ENCODE measurements around the gene CDK14. TPM values are rescaled to one million over a fixed set of nuclear protein-coding genes. Genes with fewer than 3 reads are reported as not detected.

Gene CDK14
- total and polyA plus RNA-seq, 2 donors (not counting 3 experiments of a cell fraction or from before 2014, with no cell fraction given) = 5.5 to 34.2 TPM

DNA sequence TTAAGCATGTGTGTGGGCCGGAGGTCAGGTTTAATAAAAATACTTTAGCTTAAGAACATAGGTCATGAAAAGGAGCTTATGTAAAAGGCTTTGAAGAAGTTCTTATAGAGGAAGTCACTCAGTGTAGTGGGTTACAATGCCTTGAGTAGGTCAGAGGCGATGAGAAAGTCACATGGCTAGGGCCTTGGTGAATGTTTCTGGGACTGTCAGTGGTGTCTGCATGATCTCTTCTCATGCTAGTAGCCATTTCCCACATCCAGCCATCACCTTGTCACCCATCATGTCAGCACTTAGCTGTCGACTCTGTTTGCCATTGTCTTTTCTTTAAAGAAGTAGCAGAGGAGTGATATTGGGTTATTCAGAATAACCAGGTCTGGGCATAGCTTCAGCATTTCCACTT lies 236.6 kb downstream of the CDK14 start:
- Histone ChIP-seq H3K27ac (ENCODE audit: insufficient read depth, low read depth, low read length) (no peak overlapping the region), H3K4me3 (replicated peaks in 1 of 3; ENCODE audit: insufficient read depth in 1 of 3, low read depth in 1 of 3, low read length in 3 of 3) (no peak overlapping the region), H3K9ac (replicated peaks; ENCODE audit: extremely low read depth, insufficient read depth, low read length) (no peak overlapping the region), H4K20me1 (replicated peaks; ENCODE audit: control insufficient read depth, extremely low read depth, insufficient read depth, low read length) (no peaks in the 10 kb centered on the region), H3K9me3 (replicated peaks; ENCODE audit: control insufficient read depth, insufficient read depth, low read length) (peaks cover 2% of the 10 kb centered on the region), H3K36me3 (ENCODE audit: control insufficient read depth in 2 of 2, extremely low read depth in 1 of 2, insufficient read depth in 2 of 2, low read length in 2 of 2) (no peaks in the 10 kb centered on the region), H3K79me2 (ENCODE audit: control insufficient read depth, insufficient read depth, low read length) (no peaks in the 10 kb centered on the region), H3K9me1 (replicated peaks; ENCODE audit: control insufficient read depth, extremely low read depth, insufficient read depth, low read length) (no peaks in the 10 kb centered on the region), H3K4me2 (ENCODE audit: insufficient read depth, low read length) (no peak overlapping the region), H2AFZ (ENCODE audit: low read depth, low read length) (no peak overlapping the region), H3K27me3 (ENCODE audit: control insufficient read depth in 2 of 2, insufficient read depth in 2 of 2, low read length in 2 of 2) (no peaks in the 10 kb centered on the region), H3K4me1 (ENCODE audit: control insufficient read depth, extremely low read depth, insufficient read depth, low read length) (no peaks in the 10 kb centered on the region)
- no peak for TF ChIP-seq POLR2A (IDR thresholded peaks at IDR 0.05; ENCODE audit: low read depth, low read length)
- TF ChIP-seq, protein P1, sequence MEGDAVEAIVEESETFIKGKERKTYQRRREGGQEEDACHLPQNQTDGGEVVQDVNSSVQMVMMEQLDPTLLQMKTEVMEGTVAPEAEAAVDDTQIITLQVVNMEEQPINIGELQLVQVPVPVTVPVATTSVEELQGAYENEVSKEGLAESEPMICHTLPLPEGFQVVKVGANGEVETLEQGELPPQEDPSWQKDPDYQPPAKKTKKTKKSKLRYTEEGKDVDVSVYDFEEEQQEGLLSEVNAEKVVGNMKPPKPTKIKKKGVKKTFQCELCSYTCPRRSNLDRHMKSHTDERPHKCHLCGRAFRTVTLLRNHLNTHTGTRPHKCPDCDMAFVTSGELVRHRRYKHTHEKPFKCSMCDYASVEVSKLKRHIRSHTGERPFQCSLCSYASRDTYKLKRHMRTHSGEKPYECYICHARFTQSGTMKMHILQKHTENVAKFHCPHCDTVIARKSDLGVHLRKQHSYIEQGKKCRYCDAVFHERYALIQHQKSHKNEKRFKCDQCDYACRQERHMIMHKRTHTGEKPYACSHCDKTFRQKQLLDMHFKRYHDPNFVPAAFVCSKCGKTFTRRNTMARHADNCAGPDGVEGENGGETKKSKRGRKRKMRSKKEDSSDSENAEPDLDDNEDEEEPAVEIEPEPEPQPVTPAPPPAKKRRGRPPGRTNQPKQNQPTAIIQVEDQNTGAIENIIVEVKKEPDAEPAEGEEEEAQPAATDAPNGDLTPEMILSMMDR (IDR thresholded peaks at IDR 0.05; ENCODE audit: extremely low read depth in 1 of 2, insufficient read depth in 1 of 2, low read depth in 1 of 2, low read length in 2 of 2) = no peak
- TF ChIP-seq JUN (IDR thresholded peaks at IDR 0.05; ENCODE audit: borderline replicate concordance, insufficient read depth, insufficient read length, low read depth) = no peak
- no peak for TF ChIP-seq POLR2AphosphoS5 (IDR thresholded peaks at IDR 0.05; ENCODE audit: insufficient read depth, low read depth, low read length)
- TF ChIP-seq GATA2 (IDR thresholded peaks at IDR 0.05; ENCODE audit: insufficient read depth, insufficient read length, low read depth, low read length) = no peak
- TF ChIP-seq EZH2 (IDR thresholded peaks at IDR 0.05; ENCODE audit: borderline replicate concordance, low read depth, low read length, severe bottlenecking) = no peak
- TF ChIP-seq, protein P2, sequence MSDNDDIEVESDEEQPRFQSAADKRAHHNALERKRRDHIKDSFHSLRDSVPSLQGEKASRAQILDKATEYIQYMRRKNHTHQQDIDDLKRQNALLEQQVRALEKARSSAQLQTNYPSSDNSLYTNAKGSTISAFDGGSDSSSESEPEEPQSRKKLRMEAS (IDR thresholded peaks at IDR 0.05; ENCODE audit: insufficient read depth, insufficient read length) = no peak
- no peak for TF ChIP-seq MYC (IDR thresholded peaks at IDR 0.05; ENCODE audit: low read depth, low read length)
- TF ChIP-seq FOS (IDR thresholded peaks at IDR 0.05; ENCODE audit: borderline replicate concordance, insufficient read depth, low read length) = no peak
- intact Hi-C loops (cut with micrococcal nuclease) = no loop called here
- FAIRE-seq (no peak), DNase-seq (ENCODE audit: low read depth, low spot score) (no peak)
- BruUV-seq (replicated peaks) = no TSS peak
- dilution Hi-C loops (cut with MboI; ENCODE audit: extremely low pct_ligation_motif_present, low sequenced_read_pairs) = no loop called here
- ChIA-PET POLR2A (no interaction called here), CTCF (interaction anchor here (1.2 kb wide), 1 partner anchor 11 kb away, joined by 3 read pairs; no protein-coding TSS in a partner anchor)
